Loucy (cell line): Measurements from ENCODE around the gene TYW3.

Experiments
- EZH2phosphoT487 ChIP-seq: fragments of 200-600 bp; IDR thresholded peaks from 2 replicates; pipeline ENCODE4 v1.6.1; 2018; ENCODE audit warnings: antibody characterized with exemption, mild to moderate bottlenecking, moderate library complexity, borderline replicate concordance
- TF ChIP-seq, protein P1 (sequence below): fragments of 200-600 bp; sonication (generic); conservative IDR thresholded peaks from 2 replicates; pipeline ENCODE4 v1.5.1; 2014; ENCODE audit warnings: mild to moderate bottlenecking, antibody characterized with exemption, low read length

DNA sequence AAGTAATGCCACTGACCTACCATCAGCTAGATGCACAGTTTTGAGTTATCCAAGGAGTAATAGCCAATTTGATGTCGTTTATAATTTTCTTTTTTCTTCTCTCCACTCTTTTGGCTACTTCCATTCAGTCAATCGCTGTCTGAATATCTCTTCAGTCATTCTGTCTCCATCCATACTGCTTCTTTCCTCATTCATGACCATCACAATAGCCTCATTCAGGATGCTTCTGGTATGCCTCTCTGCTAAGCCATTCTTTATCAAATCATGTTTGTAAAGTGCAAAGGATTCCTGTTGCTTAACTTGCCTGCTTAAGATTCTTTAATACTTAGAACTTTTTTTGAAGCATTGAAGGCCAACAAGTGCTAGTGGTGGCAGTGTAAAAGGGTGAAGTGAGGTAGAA is 20.2 kb downstream of the TYW3 start:
- TF ChIP-seq, protein P1, sequence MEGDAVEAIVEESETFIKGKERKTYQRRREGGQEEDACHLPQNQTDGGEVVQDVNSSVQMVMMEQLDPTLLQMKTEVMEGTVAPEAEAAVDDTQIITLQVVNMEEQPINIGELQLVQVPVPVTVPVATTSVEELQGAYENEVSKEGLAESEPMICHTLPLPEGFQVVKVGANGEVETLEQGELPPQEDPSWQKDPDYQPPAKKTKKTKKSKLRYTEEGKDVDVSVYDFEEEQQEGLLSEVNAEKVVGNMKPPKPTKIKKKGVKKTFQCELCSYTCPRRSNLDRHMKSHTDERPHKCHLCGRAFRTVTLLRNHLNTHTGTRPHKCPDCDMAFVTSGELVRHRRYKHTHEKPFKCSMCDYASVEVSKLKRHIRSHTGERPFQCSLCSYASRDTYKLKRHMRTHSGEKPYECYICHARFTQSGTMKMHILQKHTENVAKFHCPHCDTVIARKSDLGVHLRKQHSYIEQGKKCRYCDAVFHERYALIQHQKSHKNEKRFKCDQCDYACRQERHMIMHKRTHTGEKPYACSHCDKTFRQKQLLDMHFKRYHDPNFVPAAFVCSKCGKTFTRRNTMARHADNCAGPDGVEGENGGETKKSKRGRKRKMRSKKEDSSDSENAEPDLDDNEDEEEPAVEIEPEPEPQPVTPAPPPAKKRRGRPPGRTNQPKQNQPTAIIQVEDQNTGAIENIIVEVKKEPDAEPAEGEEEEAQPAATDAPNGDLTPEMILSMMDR, result no peak
- no peak for TF ChIP-seq EZH2phosphoT487
